HG03558 (cell line): ENCODE data around the gene SPTLC2.
A peak's percentile ranks its signal among the peaks of the same experiment; 100 is the strongest.
"Not testable (repeated sequence)": the region's sequence is repeated elsewhere in the genome, so short reads cannot be mapped to it uniquely, and the experiment has no call there.

Source experiments
- ATAC-seq: cut with Tn5 transposase; IDR thresholded peaks from one replicate; pipeline ENCODE4 v1.9.1; 2021; ENCODE audit warnings: moderate number of reproducible peaks; ENCODE audit not compliant: unreplicated experiment; ENCODE audit errors: extremely low read depth

Gene SPTLC2

DNA sequence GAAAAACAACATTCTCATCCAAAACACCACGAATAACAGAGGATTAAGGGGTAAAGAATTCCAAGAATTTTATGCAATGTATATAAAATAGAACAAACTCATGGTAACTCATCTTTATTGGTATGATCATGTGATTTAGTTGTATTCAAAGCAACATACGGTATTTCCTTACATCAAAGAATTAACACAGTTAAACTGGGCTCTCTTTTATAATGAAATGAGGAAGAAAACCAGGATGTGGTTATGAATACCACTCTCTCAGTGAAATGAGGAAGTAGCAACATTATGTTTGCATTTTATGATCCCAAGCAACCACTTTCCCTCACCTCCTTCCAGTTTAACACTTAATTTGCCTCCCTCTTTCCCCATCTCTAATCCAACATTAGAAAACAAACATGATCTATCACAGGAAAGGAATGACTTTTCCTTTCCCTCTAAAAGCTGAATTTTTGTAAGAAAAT, 22.9 kb downstream of the SPTLC2 start:
- ATAC-seq, result peak; percentile 44

DNA sequence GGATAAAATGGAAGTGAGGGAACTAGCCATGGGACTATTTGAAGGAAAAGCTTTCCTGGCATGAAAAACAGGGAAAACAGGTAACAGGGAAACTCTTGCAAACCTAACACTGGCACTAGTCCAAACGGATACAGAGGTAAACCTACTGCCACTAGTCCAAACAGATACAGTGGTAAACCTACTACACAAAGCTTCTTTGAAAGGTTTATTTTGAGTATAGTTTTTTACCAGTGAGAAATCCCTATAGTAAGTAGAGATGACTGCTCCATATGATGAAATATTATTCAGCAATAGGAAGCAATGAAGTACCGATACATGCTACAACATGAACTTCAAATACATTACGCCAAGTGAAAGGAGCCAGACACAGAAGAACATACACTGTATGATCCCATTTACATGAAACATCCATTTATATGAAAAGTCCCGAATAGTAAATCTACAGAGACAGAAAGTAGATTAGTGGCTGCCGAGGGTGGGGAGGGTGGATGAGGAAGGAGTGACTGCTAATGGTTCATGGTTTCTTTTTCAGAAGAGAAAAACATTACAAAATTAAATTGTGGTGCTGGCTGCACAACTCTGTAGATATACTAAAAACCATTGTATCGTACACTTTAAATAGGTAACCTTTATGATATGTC, 25.5 kb downstream of the SPTLC2 start:
- no peak for ATAC-seq

DNA sequence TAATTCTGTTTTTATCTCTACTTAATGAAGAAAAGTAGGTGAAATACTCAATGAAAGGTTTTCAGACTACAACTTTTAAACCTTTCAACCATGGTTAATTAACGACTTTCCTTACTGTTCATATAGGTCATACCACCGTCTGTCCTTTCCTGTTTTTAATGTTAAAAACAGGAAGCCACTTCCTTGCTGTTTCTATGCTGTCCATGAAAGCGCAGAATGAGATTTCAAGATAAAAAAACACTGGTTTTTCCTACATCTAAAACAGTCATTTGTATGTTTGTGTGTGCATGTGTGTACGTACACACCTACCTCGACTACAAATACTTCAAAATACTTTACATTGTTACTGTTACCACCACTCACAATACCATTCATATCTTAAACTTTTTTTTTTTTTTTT, 27.3 kb downstream of the SPTLC2 start:
- no peak for ATAC-seq

DNA sequence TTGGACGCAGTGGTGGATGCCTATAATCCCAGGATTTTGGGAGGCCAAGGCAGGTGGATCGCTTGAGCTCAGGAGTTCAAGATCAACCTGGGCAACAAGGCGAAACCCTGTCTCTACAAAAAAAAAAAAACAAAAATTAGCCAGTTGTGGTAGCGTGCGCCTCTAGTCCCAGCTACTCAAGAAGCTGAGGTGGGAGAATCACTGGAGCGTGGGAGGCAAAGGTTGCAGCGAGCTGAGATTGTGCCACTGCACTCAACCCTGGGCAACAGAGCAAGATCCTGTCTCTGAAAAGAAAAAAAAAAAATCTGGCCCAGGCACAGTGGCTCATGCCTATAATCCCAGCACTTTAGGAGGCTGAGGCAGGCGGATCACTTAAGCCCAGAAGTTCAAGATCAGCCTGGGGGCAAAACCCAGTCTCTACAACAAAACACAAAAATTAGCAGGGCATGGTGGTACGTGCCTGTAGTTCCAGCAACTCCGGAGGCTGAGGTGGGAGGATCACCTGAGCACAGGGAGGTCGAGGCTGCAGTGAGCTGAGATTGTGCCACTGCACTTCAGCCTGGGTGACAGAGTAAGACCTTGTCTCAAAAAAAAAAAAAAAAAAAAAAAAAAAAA, 27.9 kb downstream of the SPTLC2 start:
- not testable (repeated sequence) for ATAC-seq

DNA sequence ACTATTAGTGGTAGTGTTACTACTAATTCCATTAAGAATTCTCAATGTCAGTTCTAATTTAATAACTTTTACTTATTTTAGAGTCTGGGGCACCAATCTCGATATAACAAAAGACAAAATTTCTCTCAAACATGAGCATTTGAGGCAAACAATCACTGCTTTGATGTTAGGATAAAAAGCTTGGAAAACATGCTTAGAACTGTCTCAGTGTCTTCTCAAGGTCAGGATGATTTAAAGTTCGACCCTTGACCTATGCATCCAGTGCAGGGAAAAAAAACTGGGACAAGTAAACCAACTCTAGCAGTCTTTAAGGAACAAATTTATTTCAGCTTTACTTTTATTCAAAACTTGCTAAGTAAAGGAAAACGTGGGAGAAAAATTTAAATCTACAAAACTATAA, 31.1 kb downstream of the SPTLC2 start:
- no peak for ATAC-seq

DNA sequence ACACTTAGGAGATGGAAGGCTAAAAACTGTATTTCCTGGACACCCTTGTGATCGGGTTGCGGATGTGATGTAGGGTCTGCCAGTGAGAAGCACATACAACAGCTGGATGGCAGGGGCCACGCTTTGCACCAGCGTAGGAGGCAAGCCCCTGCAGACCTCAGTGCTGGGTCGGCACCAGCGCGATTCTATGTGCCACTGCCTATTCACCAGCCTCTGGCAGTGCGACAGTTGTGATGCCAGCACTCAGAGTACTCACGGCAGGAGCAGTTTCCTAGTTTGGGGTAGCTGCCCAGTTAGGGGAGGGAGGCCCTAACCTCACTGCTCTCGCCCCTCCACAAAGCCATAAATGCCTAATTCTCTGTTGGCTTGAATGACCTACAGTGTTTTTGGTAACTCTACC, 31.6 kb downstream of the SPTLC2 start:
- ATAC-seq, result no peak

DNA sequence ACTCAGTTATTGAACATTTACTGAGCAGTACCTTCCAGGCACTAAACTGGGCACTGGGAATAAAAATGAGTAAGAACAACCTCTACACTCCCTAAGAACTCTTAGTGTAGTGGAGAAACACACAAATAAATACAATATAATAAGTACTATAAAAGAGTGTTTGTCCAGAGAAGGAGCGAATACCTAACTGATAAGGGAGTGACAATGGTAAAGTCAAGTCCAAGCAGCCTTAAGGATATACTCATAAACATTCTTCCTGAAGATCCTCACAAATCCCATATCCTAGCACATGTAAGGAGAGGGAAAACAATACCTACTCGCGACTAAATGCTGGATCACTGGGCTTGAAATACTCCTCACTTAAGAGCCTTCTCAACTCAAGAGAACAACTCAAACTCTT, 32.8 kb downstream of the SPTLC2 start:
- ATAC-seq, result no peak

DNA sequence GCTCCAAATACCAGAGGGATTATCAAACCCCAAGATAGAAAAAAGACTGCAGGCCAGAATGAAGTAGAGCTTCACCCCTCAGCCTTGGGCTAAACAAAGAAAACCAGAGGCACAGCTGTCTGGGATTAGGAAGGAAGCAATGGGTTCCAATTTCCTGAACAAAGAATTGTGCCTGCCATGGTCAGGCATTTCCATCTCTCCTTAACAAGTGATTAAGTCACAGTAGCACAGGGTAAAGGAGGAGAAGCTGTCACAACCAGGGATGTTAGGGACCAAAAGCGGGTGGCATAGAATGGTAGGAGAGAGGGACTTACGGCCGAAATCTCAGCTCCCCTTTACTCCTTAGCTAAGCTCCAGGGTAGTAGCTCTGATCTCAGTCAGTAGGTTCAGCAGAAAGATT, 33.9 kb downstream of the SPTLC2 start:
- ATAC-seq, result no peak

DNA sequence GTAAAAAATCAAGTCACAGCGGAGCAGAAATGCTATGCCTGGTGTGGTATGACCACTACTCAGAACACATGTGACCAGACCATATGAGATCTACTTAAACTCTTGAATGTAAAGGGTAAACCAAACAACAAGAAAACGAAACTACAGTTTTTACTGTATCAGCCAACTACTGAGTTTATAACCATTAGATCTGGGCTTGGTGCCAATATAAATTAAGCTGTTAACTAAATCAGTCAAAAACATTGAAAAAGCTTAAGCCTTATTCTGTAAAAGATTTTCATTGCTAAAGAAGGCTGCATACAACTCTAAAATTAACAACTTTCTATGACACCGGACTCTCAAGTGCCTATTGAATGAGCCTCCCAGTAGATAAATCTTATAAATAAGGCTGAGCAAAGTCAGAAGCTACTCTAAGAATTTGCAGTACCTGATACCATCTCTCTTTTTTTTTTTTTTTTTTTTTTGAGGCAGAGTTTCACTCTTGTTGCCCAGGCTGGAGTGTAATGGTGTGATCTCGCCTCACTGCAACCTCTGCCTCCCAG, 35.4 kb downstream of the SPTLC2 start:
- peak; percentile 96 for ATAC-seq

DNA sequence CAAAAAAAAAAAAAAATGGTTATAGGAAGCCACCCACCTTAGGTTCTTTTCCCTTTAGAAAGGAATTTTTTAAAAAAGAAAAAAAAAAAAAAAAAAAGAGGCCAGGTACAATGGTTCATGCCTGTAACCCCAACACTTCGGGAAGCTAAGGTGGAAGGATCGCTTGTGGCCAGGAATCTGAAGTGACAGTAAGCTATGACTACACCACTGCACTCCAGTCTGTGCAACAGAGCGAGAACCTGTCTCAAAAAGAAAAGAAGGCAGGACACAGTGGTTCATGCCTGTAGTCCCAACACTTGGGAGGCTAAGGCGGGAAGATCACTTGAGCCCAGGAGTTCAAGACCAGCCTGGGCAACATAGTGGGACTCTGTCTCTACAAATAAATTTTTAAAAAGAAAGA, 36.0 kb downstream of the SPTLC2 start:
- ATAC-seq, result no peak

DNA sequence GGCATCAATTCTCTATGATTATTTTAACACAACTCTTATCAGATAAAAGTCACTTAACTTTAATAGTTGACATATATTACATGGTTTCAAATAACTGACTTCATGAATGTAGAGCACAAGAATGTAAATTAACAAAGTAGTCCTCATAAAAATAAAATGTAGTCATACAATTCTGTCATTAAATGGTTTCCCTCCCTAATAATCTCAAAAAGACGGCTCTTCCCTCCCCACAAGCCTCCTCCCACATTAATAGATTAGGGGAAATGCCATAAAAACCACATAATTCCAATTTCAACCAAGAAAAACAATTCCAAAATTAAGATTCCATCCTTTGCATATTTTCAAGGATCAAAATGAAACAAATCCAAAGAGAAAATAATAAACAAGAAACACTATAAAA, 36.7 kb downstream of the SPTLC2 start:
- ATAC-seq, result no peak

DNA sequence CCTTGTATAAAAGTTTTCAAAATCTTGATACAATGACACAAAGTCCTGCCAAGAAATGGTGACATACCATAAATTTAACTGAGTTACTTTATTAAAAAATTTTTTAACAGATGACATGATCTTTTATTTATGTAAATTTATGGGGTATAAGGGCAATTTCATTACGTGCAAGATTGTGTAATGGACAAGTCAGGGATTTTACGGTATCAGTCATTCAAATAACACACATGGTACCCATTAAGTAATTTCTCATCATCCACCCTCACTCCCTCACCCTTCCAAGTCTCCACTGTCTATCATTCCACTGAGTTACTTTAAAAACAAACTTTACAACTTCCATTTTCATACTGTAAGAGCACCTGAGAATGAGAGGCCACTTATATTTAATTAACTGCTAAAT, 37.4 kb downstream of the SPTLC2 start:
- no peak for ATAC-seq

DNA sequence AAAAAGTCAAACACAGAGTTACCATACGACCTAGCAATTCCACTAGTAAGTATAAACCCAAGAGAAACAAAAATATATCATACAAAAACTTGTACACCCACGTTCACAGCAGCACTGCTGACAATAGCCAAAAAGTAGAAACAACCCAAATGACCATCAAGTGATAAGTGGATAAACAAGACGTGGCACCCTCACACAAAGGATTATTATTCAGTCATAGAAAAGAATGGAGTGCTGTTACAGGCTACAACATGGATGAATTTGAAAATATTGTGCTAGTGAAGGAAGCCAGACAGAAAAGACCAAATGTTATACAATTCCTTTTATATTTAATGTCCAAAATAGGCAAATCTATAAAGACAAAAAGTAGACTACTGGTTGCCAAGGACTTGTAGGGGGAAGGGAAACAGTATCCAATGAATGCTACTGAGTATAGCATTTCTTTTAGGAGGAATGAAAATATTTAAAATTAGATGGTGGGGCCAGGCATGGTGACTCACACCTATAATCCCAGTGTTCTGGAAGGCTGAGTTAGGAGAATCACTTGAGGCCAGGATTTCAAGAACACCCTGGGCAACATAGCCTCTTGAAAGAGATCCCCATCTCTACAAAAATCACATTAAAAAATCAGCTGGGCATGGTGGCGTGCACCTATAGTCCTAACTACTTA, 41.9 kb downstream of the SPTLC2 start:
- no peak for ATAC-seq

DNA sequence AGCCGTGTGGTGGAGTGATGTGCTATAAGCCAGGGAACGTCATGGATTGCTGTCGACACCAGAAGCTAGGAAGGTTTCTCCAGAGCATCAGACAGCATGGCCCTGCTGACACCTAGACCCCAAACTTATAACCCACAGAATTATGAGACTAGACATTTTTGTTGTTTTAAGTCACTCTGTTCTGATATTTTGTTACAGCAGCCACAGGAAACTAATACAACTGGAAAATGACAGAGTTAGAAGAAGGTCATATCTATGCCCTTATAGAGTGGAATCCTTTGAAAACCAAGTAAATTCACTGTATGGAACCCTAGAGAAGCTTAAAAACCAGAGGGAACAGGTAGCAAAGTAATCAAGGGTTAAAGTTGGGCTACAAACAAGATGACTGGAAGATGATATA, 42.5 kb downstream of the SPTLC2 start:
- no peak for ATAC-seq

DNA sequence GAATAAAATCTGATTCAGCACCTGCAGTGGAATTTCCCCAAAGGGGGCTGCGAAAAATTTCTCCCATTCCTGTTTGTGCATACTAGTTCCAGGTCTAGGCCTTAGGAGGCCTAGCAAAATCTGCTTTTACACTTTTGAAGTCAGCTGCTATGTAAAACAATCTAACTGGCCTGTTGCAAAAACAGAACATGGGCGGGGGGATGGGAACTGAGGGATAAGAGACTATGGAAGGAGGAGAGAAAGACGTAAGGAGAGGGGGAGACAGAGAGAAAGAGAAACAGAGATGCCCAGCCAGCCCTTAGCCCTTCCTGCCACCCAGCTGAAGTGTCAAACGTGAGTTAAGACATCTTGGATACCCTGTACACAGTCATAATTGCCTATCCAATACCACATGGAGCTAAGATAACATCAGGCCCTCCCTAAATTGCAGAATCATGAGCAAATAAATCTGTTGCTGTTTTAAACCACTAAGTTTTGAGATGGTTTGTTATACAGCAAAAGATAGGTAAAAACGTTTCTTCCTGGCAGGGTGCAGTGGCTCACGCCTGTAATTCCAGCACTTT, 45.6 kb downstream of the SPTLC2 start:
- ATAC-seq, result no peak

DNA sequence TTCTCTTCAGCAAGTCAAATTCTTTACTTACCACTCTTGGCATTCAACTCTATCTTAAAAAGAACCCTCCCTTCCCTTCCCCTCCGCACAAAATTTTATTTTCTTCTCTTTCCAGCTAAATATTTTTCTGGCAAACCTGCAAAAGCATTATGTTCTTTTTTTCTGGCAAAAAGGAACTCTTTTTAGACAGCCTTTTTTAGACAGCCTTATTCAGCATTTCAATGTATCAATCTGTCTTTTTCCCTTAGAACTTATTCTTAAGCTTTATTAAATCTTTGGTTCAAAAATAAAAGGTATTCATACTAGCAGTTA, 50.5 kb downstream of the SPTLC2 start:
- ATAC-seq, result no peak

DNA sequence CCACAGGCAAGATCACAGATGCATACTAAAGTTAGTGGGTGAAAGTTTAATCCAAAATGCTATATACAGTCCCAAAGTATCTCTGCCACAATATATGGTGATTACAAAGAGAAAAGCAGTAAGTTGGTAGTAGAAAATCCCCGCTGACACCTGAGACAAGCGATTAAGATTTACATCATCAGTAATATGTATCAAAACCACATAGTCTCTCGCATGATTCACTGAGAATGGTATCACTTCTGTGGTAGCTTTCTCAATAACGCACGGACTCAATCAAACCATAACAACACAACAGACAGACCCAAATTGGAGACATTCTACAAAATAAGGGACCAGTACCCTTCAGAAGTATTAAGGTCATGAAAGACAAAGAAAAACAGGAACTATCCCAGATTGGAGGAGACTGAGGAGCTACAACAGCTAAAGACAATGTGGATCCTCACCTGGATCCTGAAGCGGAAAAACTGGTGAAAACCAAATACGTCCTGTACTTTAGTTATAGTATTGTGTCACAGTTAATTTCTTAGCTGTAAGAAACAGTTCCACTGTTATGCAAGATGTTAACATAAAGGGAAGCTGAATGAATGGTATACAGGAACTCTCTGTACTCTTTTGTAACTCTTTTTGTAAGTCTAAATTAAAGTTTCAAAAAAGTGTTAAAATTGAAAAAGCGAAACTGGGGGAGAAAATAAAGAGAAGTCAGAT, 51.0 kb downstream of the SPTLC2 start:
- no peak for ATAC-seq

DNA sequence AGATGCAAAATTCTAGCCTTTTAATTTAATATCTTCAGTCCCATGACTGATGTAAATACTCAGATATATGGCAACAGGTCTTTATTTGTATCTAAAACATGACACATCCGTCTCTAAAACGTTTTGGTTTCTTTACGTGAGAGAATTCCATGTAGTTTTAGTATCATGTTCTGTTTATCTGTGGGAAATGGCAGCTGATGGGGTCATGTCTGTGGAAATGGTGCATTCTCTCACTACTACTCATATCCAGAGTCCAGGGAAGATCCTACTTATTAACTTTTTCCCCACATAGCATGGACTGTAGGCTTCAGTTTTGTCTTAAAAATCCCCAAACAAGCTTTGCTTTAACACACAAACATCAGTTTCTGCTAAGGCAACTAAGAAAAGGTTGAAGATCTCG, 53.8 kb downstream of the SPTLC2 start:
- ATAC-seq, result no peak

DNA sequence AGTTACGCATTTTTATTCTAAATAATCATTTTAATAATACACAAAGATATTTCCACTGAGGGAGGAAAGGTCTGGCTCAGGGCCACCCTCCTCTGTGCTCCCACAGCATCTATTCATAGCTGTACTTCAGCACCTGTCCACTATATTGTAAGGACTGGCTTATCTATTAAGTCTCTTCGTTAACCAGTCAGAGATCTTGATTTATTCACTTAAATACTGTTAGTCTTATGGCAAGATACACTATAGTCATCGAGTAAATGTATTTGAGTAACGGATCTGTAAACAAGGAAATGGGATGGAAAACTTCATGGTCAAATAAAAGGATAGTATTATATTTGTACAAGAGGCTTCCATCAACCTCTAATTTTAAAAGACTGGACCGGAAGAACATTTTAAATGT, 54.6 kb downstream of the SPTLC2 start:
- ATAC-seq, result no peak

DNA sequence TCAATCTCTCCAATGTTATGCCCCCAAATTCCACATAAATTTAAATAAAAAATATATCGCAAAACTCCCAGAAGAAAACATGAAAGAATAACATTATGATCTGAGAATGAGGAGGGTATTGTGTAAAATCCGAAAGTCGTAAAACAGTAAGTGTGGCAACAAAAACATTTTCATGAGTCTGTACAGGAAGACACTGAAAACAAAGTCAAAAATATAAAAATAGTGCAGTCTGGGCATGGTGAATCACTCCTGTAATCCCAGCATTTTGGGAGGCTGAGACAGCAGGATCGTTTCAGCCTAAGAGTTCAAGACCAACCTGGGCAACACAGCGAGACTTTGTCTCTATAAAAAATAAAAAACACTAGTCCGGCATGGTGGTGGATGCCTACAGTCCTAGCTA, 57.1 kb downstream of the SPTLC2 start:
- no peak for ATAC-seq

DNA sequence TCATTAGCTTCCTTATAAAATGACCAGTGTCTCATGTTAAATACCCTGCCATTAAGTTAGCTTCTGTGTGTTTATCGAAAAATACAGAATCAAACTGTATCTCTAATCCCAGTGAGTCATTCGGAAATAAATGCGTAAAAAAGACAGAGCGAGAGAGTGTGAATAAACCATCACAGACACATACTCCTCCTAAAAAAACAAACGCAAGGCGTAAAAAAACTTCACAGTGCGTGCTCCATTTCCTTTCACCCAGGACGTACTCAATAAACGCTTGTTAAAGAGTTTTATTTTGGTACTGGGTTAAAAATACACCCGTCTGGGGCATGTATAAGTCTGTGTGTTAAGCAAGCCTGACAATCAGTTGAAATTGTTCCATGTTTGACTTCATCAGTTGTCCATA, 59.0 kb downstream of the SPTLC2 start:
- no peak for ATAC-seq
